Body of pancreas (tissue), 4 donors: Measurements from ENCODE around the gene SOD3. TPM values are rescaled to one million over a fixed set of nuclear protein-coding genes. Genes with fewer than 3 reads are reported as not detected.

Experiments used
- ATAC-seq: fragments of 150-250 bp; one replicate; pipeline ENCODE4 v1.9.1; 2016
- DNase-seq, 4 donors: peaks; one replicate each; pipeline ENCODE4 v3.0.0-alpha.2; 2019
- H3K27ac ChIP-seq, 4 donors: fragments of 200-600 bp; sonication (generic); 1 replicate in 3 of 4; 2 replicates in 1 of 4; pipeline versions ENCODE4 v1.5.1 to v1.6.1; 2016 to 2019; ENCODE audit warnings: mild to moderate bottlenecking in 1 of 4, mixed read lengths in 1 of 4, moderate library complexity in 1 of 4
- H3K27me3 ChIP-seq, 2 donors: fragments of 200-600 bp; sonication (generic); one replicate each; pipeline ENCODE4 v1.6.0; 2016; ENCODE audit warnings: mild to moderate bottlenecking in 1 of 2
- H3K36me3 ChIP-seq, 2 donors: fragments of 200-600 bp; sonication (generic); replicated peaks in 1 of 2; 2 replicates each; pipeline ENCODE4 v1.5.1; 2016; ENCODE audit warnings: low read depth in 2 of 2; ENCODE audit not compliant: insufficient read depth in 1 of 2
- H3K4me1 ChIP-seq: fragments of 200-600 bp; sonication (generic); one replicate; pipeline ENCODE4 v1.6.0; 2016
- H3K4me3 ChIP-seq, 2 donors: fragments of 200-600 bp; sonication (generic); 1 replicate in 1 of 2; 2 replicates in 1 of 2; pipeline ENCODE4 v1.5.1; 2016 to 2019
- H3K9me3 ChIP-seq, 3 donors: fragments of 200-600 bp; sonication (generic); 1 replicate in 2 of 3; 2 replicates in 1 of 3; pipeline ENCODE4 v1.5.1; 2016
- CTCF ChIP-seq, 7 experiments: fragments of 450-650 bp in 4 of 7; fragments of 200-600 bp in 3 of 7; sonication (generic) in 3 of 7; IDR thresholded peaks; one replicate each; pipeline ENCODE4 v1.5.1; 2016 to 2019; ENCODE audit warnings: antibody characterized with exemption in 7 of 7
- POLR2A ChIP-seq, 3 donors: fragments of 450-650 bp; IDR thresholded peaks; one replicate each; pipeline ENCODE4 v1.6.1; 2016; ENCODE audit warnings: antibody characterized with exemption in 3 of 3, mild to moderate bottlenecking in 2 of 3
- WGBS, 2 donors: methylation state at CpG; one replicate each; pipeline ENCODE4 v1.1.5; 2017; 5-methylcytosine and 5-hydroxymethylcytosine counted together
- intact Hi-C: fragments of 100-400 bp; cut with DNase I; formaldehyde crosslinking; loops from one replicate; pipeline ENCODE4 v1.15.1; 2023
- total RNA-seq, 2 donors: library from RNA; depleted of rRNA; stranded (reverse); fragments of >200 nt; gene quantifications; one replicate each; pipeline ENCODE4 v1.1.0, GENCODE V29; 2016

SOD3 gene
- total RNA-seq, 2 donors from 2014 or later: 139 to 290 TPM

DNA sequence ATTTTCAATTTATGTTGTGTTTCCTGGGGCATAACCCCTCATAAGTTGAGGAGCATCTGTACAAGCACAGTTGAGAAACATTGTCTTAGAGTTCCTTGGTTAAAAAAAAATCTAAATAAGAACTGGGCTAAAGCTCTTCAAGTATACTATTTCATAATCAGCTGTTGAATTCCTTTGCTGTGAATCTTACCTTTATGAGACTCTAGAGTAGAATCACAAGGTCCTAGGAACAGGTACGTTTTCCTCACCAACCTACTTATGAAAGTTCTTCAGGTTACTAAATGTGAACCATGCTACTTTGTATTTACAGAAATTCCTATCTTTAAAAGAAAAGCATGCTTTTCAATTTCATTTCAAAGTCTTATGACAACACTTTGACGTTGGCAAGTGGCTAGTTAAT lies 20.9 kb upstream of the SOD3 start:
- no peaks in the 10 kb centered on the region for H3K36me3 ChIP-seq
- H3K9me3 ChIP-seq: no peaks in the 10 kb centered on the region
- no peak overlapping the region for H3K4me3 ChIP-seq
- intact Hi-C loops: no loop called here
- no peak for DNase-seq
- no peaks in the 10 kb centered on the region for H3K4me1 ChIP-seq
- ATAC-seq: no peak
- TF ChIP-seq CTCF (IDR thresholded peaks at IDR 0.05): no peak
- no peak for TF ChIP-seq POLR2A (IDR thresholded peaks at IDR 0.05)
- 6 to 11% methylated on average over 2 of the region's 2 CpGs for WGBS, 2 donors
- no peak overlapping the region for H3K27ac ChIP-seq
- no peaks in the 10 kb centered on the region for H3K27me3 ChIP-seq

- H3K4me3 ChIP-seq: no peak overlapping the region
- no peak for DNase-seq
- 79% methylated on average over 2 of the region's 2 CpGs for WGBS, 2 donors
- H3K27ac ChIP-seq: no peak overlapping the region
- no peak for ATAC-seq
- intact Hi-C loops: no loop called here
- no peak for TF ChIP-seq CTCF (IDR thresholded peaks at IDR 0.05)
- TF ChIP-seq POLR2A (IDR thresholded peaks at IDR 0.05): no peak
- no peaks in the 10 kb centered on the region for H3K27me3 ChIP-seq
- no peaks in the 10 kb centered on the region for H3K9me3 ChIP-seq
- H3K36me3 ChIP-seq: no peaks in the 10 kb centered on the region
- no peaks in the 10 kb centered on the region for H3K4me1 ChIP-seq
Observed at GRCh38 chr4:24775032-24775605, 20.3 kb upstream of the SOD3 start.

DNA sequence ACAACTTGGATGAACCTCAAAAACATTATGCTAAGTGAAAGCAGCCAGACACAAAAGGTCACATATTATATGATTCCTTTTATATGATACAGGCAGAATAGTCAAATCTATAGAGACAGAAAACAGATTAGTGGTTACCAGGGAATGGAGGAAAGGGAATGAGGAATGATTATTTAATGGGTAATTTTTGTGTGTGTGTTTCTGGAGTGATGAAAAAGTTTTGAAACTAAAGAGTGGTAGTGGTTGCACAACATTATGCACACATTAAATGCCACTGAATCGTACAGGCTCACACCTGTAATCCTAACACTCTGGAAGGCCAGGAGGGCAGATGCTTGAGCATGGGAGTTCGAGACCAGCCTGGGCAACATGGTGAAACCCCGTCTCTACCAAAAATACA lies 19.6 kb upstream of the SOD3 start:
- Histone ChIP-seq H3K4me1 (no peaks in the 10 kb centered on the region), H3K27ac (no peak overlapping the region), H3K9me3 (no peaks in the 10 kb centered on the region), H3K27me3 (no peaks in the 10 kb centered on the region), H3K36me3 (no peaks in the 10 kb centered on the region), H3K4me3 (no peak overlapping the region)
- ATAC-seq (no peak), DNase-seq (no peak)
- WGBS, 2 donors: 76 to 78% methylated on average over 3 of the region's 3 CpGs
- TF ChIP-seq POLR2A (IDR thresholded peaks at IDR 0.05) (no peak), CTCF (IDR thresholded peaks at IDR 0.05) (no peak)
- intact Hi-C loops: no loop called here

- intact Hi-C loops: no loop called here
- Histone ChIP-seq H3K27me3 (no peaks in the 10 kb centered on the region), H3K4me3 (no peak overlapping the region), H3K27ac (no peak overlapping the region), H3K36me3 (no peaks in the 10 kb centered on the region), H3K9me3 (no peaks in the 10 kb centered on the region), H3K4me1 (no peaks in the 10 kb centered on the region)
- DNase-seq (no peak), ATAC-seq (no peak)
- no peak for TF ChIP-seq CTCF (IDR thresholded peaks at IDR 0.05)
- no peak for TF ChIP-seq POLR2A (IDR thresholded peaks at IDR 0.05)
- 67 to 74% methylated on average over 11 of the region's 11 CpGs for WGBS, 2 donors
Observed at GRCh38 chr4:24777536-24778463, 17.6 kb upstream of the SOD3 start.
